Measurements from ENCODE around the gene BBS5. TPM values are rescaled to one million over a fixed set of nuclear protein-coding genes. Genes with fewer than 3 reads are reported as not detected.

The BBS5 gene
- total RNA-seq, 1 experiment from 2014 or later = 4.6 TPM

DNA sequence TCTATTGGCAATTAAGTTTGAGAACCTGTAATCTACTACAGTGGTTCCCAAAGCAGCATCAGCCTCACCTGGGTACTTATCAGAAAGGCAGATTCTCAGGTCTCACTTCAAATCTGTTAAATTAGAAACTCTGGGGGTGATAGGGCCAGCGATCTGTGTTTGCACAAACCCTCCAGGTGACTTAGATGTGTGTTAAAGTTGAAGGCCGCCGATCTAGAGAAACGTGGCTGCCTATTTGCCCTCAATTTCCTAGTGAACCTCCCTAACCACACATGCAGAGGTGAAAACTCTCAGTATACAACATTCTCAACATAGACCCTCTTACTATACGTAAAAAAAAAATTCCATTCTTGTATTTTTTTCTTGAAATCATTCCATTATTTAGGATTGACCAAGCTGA lies 44.4 kb downstream of the BBS5 start:
- no peak for ATAC-seq
- no peak overlapping the region for H3K4me2 ChIP-seq (ENCODE audit: low read length)
- no TSS peak for BruUV-seq (replicated peaks)

More for the DNA sequence above, 44.4 kb downstream of the BBS5 start:
- no peaks in the 10 kb centered on the region for H3K4me1 ChIP-seq (ENCODE audit: control insufficient read depth in 1 of 2, insufficient read depth in 2 of 2, low read length in 2 of 2)
- H3K4me3 ChIP-seq (replicated peaks in 1 of 2; ENCODE audit: low read depth in 1 of 2, low read length in 2 of 2) = no peak overlapping the region
- H2AFZ ChIP-seq (ENCODE audit: low read depth, low read length, poor library complexity, severe bottlenecking) = no peak overlapping the region
- no peak for DNase-seq (ENCODE audit: low read depth, low spot score)
- no peaks in the 10 kb centered on the region for H4K20me1 ChIP-seq (ENCODE audit: insufficient read depth)
- intact Hi-C loops (cut with micrococcal nuclease) = no loop called here
- no peaks in the 10 kb centered on the region for H3K79me2 ChIP-seq (ENCODE audit: insufficient read depth, low read length)
- ChIA-PET POLR2A (no interaction called here), RAD21 (ENCODE audit: low non-redundant PET in 1 of 2, low total read pairs in 2 of 2, uncharacterized antibody in 2 of 2, unreplicated experiment in 2 of 2) (no interaction called here), CTCF (no interaction called here)
- H3K36me3 ChIP-seq (ENCODE audit: control insufficient read depth in 1 of 2, insufficient read depth in 2 of 2, low read length in 2 of 2) = no peaks in the 10 kb centered on the region; a peak in 1 of 4 replicates
- H3K9me2 ChIP-seq (ENCODE audit: insufficient read depth) = no peaks in the 10 kb centered on the region
- TF ChIP-seq CBX3 (IDR thresholded peaks at IDR 0.05; ENCODE audit: low read depth) (no peak), SP1 (IDR thresholded peaks at IDR 0.05; ENCODE audit: low read depth) (no peak), RAD21 (IDR thresholded peaks at IDR 0.05; ENCODE audit: low read depth) (no peak), ZNF274 (IDR thresholded peaks at IDR 0.05; ENCODE audit: low read depth, low read length) (no peak), TCF7L2 (IDR thresholded peaks at IDR 0.05; ENCODE audit: borderline replicate concordance, extremely low read depth, insufficient read depth, insufficient read length) (no peak), SIN3A (IDR thresholded peaks at IDR 0.05; ENCODE audit: low read depth) (no peak), CEBPB (IDR thresholded peaks at IDR 0.05; ENCODE audit: low read depth) (no peak), POLR2A (IDR thresholded peaks at IDR 0.05; ENCODE audit: borderline replicate concordance, extremely low read depth, insufficient read depth, insufficient read length) (no peak), ELF1 (IDR thresholded peaks at IDR 0.05; ENCODE audit: borderline replicate concordance, low read depth) (no peak), FOSL1 (IDR thresholded peaks at IDR 0.05; ENCODE audit: low read depth) (no peak)
- TF ChIP-seq, protein P1, sequence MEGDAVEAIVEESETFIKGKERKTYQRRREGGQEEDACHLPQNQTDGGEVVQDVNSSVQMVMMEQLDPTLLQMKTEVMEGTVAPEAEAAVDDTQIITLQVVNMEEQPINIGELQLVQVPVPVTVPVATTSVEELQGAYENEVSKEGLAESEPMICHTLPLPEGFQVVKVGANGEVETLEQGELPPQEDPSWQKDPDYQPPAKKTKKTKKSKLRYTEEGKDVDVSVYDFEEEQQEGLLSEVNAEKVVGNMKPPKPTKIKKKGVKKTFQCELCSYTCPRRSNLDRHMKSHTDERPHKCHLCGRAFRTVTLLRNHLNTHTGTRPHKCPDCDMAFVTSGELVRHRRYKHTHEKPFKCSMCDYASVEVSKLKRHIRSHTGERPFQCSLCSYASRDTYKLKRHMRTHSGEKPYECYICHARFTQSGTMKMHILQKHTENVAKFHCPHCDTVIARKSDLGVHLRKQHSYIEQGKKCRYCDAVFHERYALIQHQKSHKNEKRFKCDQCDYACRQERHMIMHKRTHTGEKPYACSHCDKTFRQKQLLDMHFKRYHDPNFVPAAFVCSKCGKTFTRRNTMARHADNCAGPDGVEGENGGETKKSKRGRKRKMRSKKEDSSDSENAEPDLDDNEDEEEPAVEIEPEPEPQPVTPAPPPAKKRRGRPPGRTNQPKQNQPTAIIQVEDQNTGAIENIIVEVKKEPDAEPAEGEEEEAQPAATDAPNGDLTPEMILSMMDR (IDR thresholded peaks at IDR 0.05 in 2 of 3, conservative IDR thresholded peaks at IDR 0.05 in 1 of 3; ENCODE audit: borderline replicate concordance in 1 of 3, insufficient read depth in 1 of 3, low read depth in 2 of 3, low read length in 2 of 3) = no peak
- TF ChIP-seq, protein P2, sequence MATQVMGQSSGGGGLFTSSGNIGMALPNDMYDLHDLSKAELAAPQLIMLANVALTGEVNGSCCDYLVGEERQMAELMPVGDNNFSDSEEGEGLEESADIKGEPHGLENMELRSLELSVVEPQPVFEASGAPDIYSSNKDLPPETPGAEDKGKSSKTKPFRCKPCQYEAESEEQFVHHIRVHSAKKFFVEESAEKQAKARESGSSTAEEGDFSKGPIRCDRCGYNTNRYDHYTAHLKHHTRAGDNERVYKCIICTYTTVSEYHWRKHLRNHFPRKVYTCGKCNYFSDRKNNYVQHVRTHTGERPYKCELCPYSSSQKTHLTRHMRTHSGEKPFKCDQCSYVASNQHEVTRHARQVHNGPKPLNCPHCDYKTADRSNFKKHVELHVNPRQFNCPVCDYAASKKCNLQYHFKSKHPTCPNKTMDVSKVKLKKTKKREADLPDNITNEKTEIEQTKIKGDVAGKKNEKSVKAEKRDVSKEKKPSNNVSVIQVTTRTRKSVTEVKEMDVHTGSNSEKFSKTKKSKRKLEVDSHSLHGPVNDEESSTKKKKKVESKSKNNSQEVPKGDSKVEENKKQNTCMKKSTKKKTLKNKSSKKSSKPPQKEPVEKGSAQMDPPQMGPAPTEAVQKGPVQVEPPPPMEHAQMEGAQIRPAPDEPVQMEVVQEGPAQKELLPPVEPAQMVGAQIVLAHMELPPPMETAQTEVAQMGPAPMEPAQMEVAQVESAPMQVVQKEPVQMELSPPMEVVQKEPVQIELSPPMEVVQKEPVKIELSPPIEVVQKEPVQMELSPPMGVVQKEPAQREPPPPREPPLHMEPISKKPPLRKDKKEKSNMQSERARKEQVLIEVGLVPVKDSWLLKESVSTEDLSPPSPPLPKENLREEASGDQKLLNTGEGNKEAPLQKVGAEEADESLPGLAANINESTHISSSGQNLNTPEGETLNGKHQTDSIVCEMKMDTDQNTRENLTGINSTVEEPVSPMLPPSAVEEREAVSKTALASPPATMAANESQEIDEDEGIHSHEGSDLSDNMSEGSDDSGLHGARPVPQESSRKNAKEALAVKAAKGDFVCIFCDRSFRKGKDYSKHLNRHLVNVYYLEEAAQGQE (IDR thresholded peaks at IDR 0.05; ENCODE audit: low read depth) = no peak
- TF ChIP-seq, protein P3, sequence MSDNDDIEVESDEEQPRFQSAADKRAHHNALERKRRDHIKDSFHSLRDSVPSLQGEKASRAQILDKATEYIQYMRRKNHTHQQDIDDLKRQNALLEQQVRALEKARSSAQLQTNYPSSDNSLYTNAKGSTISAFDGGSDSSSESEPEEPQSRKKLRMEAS (IDR thresholded peaks at IDR 0.05) = no peak
- TF ChIP-seq, protein P4, sequence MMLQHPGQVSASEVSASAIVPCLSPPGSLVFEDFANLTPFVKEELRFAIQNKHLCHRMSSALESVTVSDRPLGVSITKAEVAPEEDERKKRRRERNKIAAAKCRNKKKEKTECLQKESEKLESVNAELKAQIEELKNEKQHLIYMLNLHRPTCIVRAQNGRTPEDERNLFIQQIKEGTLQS (IDR thresholded peaks at IDR 0.05) = no peak
- H3K9ac ChIP-seq (ENCODE audit: low read length) = no peak overlapping the region
- H3K27me3 ChIP-seq (ENCODE audit: insufficient read depth, low read length) = no peaks in the 10 kb centered on the region
- H3K27ac ChIP-seq (ENCODE audit: low read depth, low read length) = no peak overlapping the region
- no peaks in the 10 kb centered on the region for H3K9me3 ChIP-seq (ENCODE audit: control insufficient read depth in 1 of 2, insufficient read depth in 1 of 2, low read depth in 1 of 2, low read length in 2 of 2)

Data from HCT116 (cell line).